ENCODE results near the gene NHSL1. TPM values are rescaled to one million over a fixed set of nuclear protein-coding genes. Genes with fewer than 3 reads are reported as not detected.

Gene NHSL1
- total and polyA plus RNA-seq, 4 experiments from 2014 or later: 0.53 to 0.58 TPM; not detected in 2

GRCh38 chr6:138480279-138480949 is 18.9 kb downstream of the NHSL1 start:
- Mint-ChIP-seq H3K9me3 (no peaks in the 10 kb centered on the region), H3K4me1 (no peaks in the 10 kb centered on the region), H3K36me3 (no peaks in the 10 kb centered on the region), H3K27me3 (peaks cover 0 to 3% of the 10 kb centered on the region in 2 donors), H3K27ac (no peak overlapping the region), H3K4me3 (no peak overlapping the region)
- H3K36me3 ChIP-seq (ENCODE audit: insufficient read depth, low read length): no peaks in the 10 kb centered on the region
- H3K9me3 ChIP-seq (ENCODE audit: control insufficient read depth in 1 of 2, low read length in 2 of 2): no peaks in the 10 kb centered on the region
- intact Hi-C loops (cut with micrococcal nuclease): no loop called here
- no peak overlapping the region for H3K4me3 ChIP-seq (ENCODE audit: low read length in 2 of 2)
- DNase-seq: no peak
- ChIA-PET CTCF (ENCODE audit: partially characterized antibody) (interaction anchor here (1.7 kb wide), 1 partner anchor 25 kb away, joined by 3 read pairs; no protein-coding TSS in a partner anchor), POLR2A (ENCODE audit: partially characterized antibody) (no interaction called here)
- no peak overlapping the region for H3K27ac ChIP-seq (ENCODE audit: low read depth, low read length)
- no peaks in the 10 kb centered on the region for H3K4me1 ChIP-seq (ENCODE audit: insufficient read depth, low read length)
- no peaks in the 10 kb centered on the region for H3K27me3 ChIP-seq (ENCODE audit: insufficient read depth, low read length)

- H3K4me3 Mint-ChIP-seq: no peak overlapping the region
- H3K27me3 ChIP-seq (ENCODE audit: insufficient read depth, low read length): no peaks in the 10 kb centered on the region
- no peak for DNase-seq
- H3K27me3 Mint-ChIP-seq: no peaks in the 10 kb centered on the region
- H3K27ac ChIP-seq (ENCODE audit: low read depth, low read length): no peak overlapping the region
- no peaks in the 10 kb centered on the region for H3K36me3 ChIP-seq (ENCODE audit: insufficient read depth, low read length)
- no peaks in the 10 kb centered on the region for H3K9me3 ChIP-seq (ENCODE audit: control insufficient read depth in 1 of 2, low read length in 2 of 2)
- no peak overlapping the region for H3K4me3 ChIP-seq (ENCODE audit: low read length in 2 of 2)
- no peaks in the 10 kb centered on the region for H3K4me1 Mint-ChIP-seq
- no peaks in the 10 kb centered on the region for H3K4me1 ChIP-seq (ENCODE audit: insufficient read depth, low read length)
- CTCF ChIA-PET (ENCODE audit: partially characterized antibody): interaction anchor here (1.5 to 1.6 kb wide), 2 partner anchors 31 to 48 kb away, joined by 4 to 5 read pairs; no protein-coding TSS in a partner anchor
- intact Hi-C loops (cut with micrococcal nuclease): loop anchor here (5.0 kb wide), 1 partner anchor 36 kb away; no protein-coding TSS in a partner anchor
- no peaks in the 10 kb centered on the region for H3K9me3 Mint-ChIP-seq
- H3K36me3 Mint-ChIP-seq: no peaks in the 10 kb centered on the region
- H3K27ac Mint-ChIP-seq: no peak overlapping the region
- POLR2A ChIA-PET (ENCODE audit: partially characterized antibody): no interaction called here
Measured at GRCh38 chr6:138477913-138478539, 21.3 kb downstream of the NHSL1 start.

GRCh38 chr6:138476116-138476515 is 23.2 kb downstream of the NHSL1 start:
- no peaks in the 10 kb centered on the region for H3K4me1 Mint-ChIP-seq
- Histone ChIP-seq H3K4me1 (ENCODE audit: insufficient read depth, low read length) (no peaks in the 10 kb centered on the region), H3K27ac (ENCODE audit: low read depth, low read length) (no peak overlapping the region), H3K4me3 (ENCODE audit: low read length in 2 of 2) (no peak overlapping the region), H3K27me3 (ENCODE audit: insufficient read depth, low read length) (no peaks in the 10 kb centered on the region), H3K36me3 (ENCODE audit: insufficient read depth, low read length) (no peaks in the 10 kb centered on the region), H3K9me3 (ENCODE audit: control insufficient read depth in 1 of 2, low read length in 2 of 2) (no peaks in the 10 kb centered on the region)
- H3K4me3 Mint-ChIP-seq: no peak overlapping the region
- no peak for DNase-seq
- intact Hi-C loops (cut with micrococcal nuclease): loop anchor here (5.0 kb wide), 1 partner anchor 34 kb away; no protein-coding TSS in a partner anchor
- H3K36me3 Mint-ChIP-seq: no peaks in the 10 kb centered on the region
- H3K27ac Mint-ChIP-seq: no peak overlapping the region
- POLR2A ChIA-PET (ENCODE audit: partially characterized antibody): no interaction called here
- no peaks in the 10 kb centered on the region for H3K27me3 Mint-ChIP-seq
- no peaks in the 10 kb centered on the region for H3K9me3 Mint-ChIP-seq
- CTCF ChIA-PET (ENCODE audit: partially characterized antibody): interaction anchor here (1.3 to 1.5 kb wide), 2 partner anchors 8 to 32 kb away, joined by 3 read pairs; no protein-coding TSS in a partner anchor

DNA sequence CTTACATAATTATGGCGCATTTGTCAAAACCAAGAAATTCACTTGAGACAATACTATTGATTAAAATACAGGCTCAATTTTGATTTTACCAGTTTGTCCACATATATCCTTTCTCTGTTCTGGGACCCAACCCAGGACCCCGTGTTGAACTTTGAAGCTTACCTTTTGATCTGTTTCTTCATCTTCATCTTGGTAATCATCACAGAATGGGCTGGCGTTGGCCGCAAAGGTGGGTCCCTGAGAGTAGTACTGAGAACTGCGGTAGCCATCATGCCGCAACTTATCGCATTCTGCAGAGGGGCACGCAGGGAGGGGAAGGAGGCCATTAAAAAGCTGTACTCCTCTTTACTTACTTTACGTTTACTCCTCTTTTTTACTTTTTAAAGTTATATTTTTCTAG is 26.1 kb downstream of the NHSL1 start:
- ChIA-PET CTCF (ENCODE audit: partially characterized antibody) (no interaction called here), POLR2A (ENCODE audit: partially characterized antibody) (no interaction called here)
- H3K27ac Mint-ChIP-seq: no peak overlapping the region

DNA sequence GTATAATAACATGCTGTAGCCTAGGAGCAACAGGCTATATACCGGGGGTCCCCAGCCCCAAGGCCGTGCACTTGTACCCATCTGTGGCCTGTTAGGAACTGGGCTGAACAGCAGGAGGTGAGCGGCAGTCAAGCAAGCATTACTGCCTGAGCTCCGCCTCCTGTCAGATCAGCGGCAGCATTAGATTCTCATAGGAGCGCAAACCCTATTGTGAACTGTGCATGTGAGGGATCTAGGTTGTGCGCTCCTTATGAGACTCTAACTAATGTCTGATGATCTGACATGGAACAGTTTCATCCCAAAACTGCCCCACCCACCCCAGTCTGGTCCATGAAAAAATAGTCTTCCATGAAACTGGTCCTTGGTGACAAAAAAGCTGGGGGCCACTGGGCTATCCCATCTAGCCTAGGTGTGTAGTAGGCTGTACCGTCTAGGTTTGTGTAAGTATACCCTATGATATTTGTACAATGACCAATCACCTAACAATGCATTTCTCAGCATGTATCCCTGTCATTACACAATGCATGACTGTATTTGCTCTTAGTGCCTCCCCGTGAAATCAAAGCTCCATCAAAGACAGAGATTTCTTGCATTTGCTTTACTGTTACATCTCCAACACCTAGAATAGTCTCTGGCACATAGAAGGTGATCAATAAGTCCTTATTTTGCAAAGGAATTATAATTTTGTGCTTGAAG is 30.8 kb downstream of the NHSL1 start:
- intact Hi-C loops (cut with micrococcal nuclease): no loop called here
- H3K27me3 ChIP-seq (ENCODE audit: insufficient read depth, low read length): no peaks in the 10 kb centered on the region
- no peaks in the 10 kb centered on the region for H3K9me3 ChIP-seq (ENCODE audit: control insufficient read depth in 1 of 2, low read length in 2 of 2)
- Mint-ChIP-seq H3K9me3 (no peaks in the 10 kb centered on the region), H3K36me3 (peaks cover 0 to 2% of the 10 kb centered on the region in 2 donors), H3K27me3 (no peaks in the 10 kb centered on the region), H3K4me1 (no peaks in the 10 kb centered on the region), H3K27ac (no peak overlapping the region), H3K4me3 (no peak overlapping the region)
- H3K4me3 ChIP-seq (ENCODE audit: low read length in 2 of 2): no peak overlapping the region
- no peak for DNase-seq
- no peak overlapping the region for H3K27ac ChIP-seq (ENCODE audit: low read depth, low read length)
- ChIA-PET POLR2A (ENCODE audit: partially characterized antibody) (no interaction called here), CTCF (ENCODE audit: partially characterized antibody) (interaction anchor here (0.7 to 1.9 kb wide), 4 partner anchors 8 to 41 kb away, joined by 3 to 5 read pairs (median 3); no protein-coding TSS in a partner anchor)
- H3K4me1 ChIP-seq (ENCODE audit: insufficient read depth, low read length): no peaks in the 10 kb centered on the region
- H3K36me3 ChIP-seq (ENCODE audit: insufficient read depth, low read length): no peaks in the 10 kb centered on the region

More for the DNA sequence above, 26.1 kb downstream of the NHSL1 start:
- no peaks in the 10 kb centered on the region for H3K36me3 ChIP-seq (ENCODE audit: insufficient read depth, low read length)
- no peaks in the 10 kb centered on the region for H3K4me1 ChIP-seq (ENCODE audit: insufficient read depth, low read length)
- no peaks in the 10 kb centered on the region for H3K27me3 ChIP-seq (ENCODE audit: insufficient read depth, low read length)
- no peaks in the 10 kb centered on the region for H3K4me1 Mint-ChIP-seq
- no peak overlapping the region for H3K27ac ChIP-seq (ENCODE audit: low read depth, low read length)
- no peaks in the 10 kb centered on the region for H3K27me3 Mint-ChIP-seq
- intact Hi-C loops (cut with micrococcal nuclease): no loop called here
- H3K4me3 Mint-ChIP-seq: no peak overlapping the region
- H3K9me3 Mint-ChIP-seq: no peaks in the 10 kb centered on the region
- no peaks in the 10 kb centered on the region for H3K9me3 ChIP-seq (ENCODE audit: control insufficient read depth in 1 of 2, low read length in 2 of 2)
- no peak for DNase-seq
- no peaks in the 10 kb centered on the region for H3K36me3 Mint-ChIP-seq
- no peak overlapping the region for H3K4me3 ChIP-seq (ENCODE audit: low read length in 2 of 2)

- H3K4me1 Mint-ChIP-seq: no peaks in the 10 kb centered on the region
- Histone ChIP-seq H3K9me3 (ENCODE audit: control insufficient read depth in 1 of 2, low read length in 2 of 2) (no peaks in the 10 kb centered on the region), H3K36me3 (ENCODE audit: insufficient read depth, low read length) (no peaks in the 10 kb centered on the region), H3K4me3 (ENCODE audit: low read length in 2 of 2) (no peak overlapping the region), H3K4me1 (ENCODE audit: insufficient read depth, low read length) (no peaks in the 10 kb centered on the region), H3K27ac (ENCODE audit: low read depth, low read length) (no peak overlapping the region), H3K27me3 (ENCODE audit: insufficient read depth, low read length) (no peaks in the 10 kb centered on the region)
- peaks cover 0 to 2% of the 10 kb centered on the region in 2 donors for H3K36me3 Mint-ChIP-seq
- no peak for DNase-seq
- no peak overlapping the region for H3K4me3 Mint-ChIP-seq
- intact Hi-C loops (cut with micrococcal nuclease): no loop called here
- ChIA-PET POLR2A (ENCODE audit: partially characterized antibody) (no interaction called here), CTCF (ENCODE audit: partially characterized antibody) (interaction anchor here (0.7 to 1.1 kb wide), 3 partner anchors 9 to 41 kb away, joined by 3 read pairs; no protein-coding TSS in a partner anchor)
- no peak overlapping the region for H3K27ac Mint-ChIP-seq
- no peaks in the 10 kb centered on the region for H3K27me3 Mint-ChIP-seq
- no peaks in the 10 kb centered on the region for H3K9me3 Mint-ChIP-seq
Measured at GRCh38 chr6:138467901-138468300, 31.4 kb downstream of the NHSL1 start.
